Stimulated activated CD4-positive, alpha-beta T cell treated with anti-CD3 and anti-CD28 coated beads, Interleukin-4, amount 100 ng/mL, for 4 hours (primary cell): ENCODE measurements around the gene ZSCAN30.

Experiments used
- DNase-seq, 2 experiments: peaks; one replicate each; pipeline ENCODE4 v3.0.0-alpha.2; 2020

Gene ZSCAN30

GRCh38 chr18:35290094-35290735, at the start of gene ZSCAN30:
Gene ZSCAN30 (minus strand): TSS chr18:35290229. CDS start chr18:35264352, 25,877 bp downstream.
- peak; percentile 94 to 96 for DNase-seq

GRCh38 chr18:35337286-35337685, 47.3 kb upstream of the ZSCAN30 start:
- DNase-seq: no peak

GRCh38 chr18:35335866-35336265, 45.8 kb upstream of the ZSCAN30 start:
- no peak for DNase-seq

- DNase-seq: no peak
Measured at GRCh38 chr18:35334821-35335220, 44.8 kb upstream of the ZSCAN30 start.

GRCh38 chr18:35334212-35334611, 44.2 kb upstream of the ZSCAN30 start:
- no peak for DNase-seq

- DNase-seq: no peak
Measured at GRCh38 chr18:35331367-35332087, 41.5 kb upstream of the ZSCAN30 start.

GRCh38 chr18:35328868-35329267, 38.8 kb upstream of the ZSCAN30 start:
- DNase-seq: no peak

- no peak for DNase-seq
Measured at GRCh38 chr18:35326695-35327387, 36.8 kb upstream of the ZSCAN30 start.

- DNase-seq: no peak
Measured at GRCh38 chr18:35324926-35325655, 35.1 kb upstream of the ZSCAN30 start.

- no peak for DNase-seq
Measured at GRCh38 chr18:35322486-35323458, 32.7 kb upstream of the ZSCAN30 start.

- no peak for DNase-seq
Measured at GRCh38 chr18:35311496-35311895, 21.5 kb upstream of the ZSCAN30 start.

- DNase-seq: no peak
Measured at GRCh38 chr18:35306588-35307250, 16.7 kb upstream of the ZSCAN30 start.

- DNase-seq: no peak
Measured at GRCh38 chr18:35303610-35304009, 13.6 kb upstream of the ZSCAN30 start.

GRCh38 chr18:35296060-35296459, 6.0 kb upstream of the ZSCAN30 start:
- DNase-seq: no peak

GRCh38 chr18:35291166-35291565, 1.1 kb upstream of the ZSCAN30 start:
- DNase-seq: no peak

GRCh38 chr18:35289727-35290093, 319 bp downstream of the ZSCAN30 start:
- DNase-seq: peak; percentile 6 to 21

- no peak for DNase-seq
Measured at GRCh38 chr18:35289293-35289692, 736 bp downstream of the ZSCAN30 start.

- DNase-seq: no peak
Measured at GRCh38 chr18:35284841-35285240, 5.2 kb downstream of the ZSCAN30 start.

GRCh38 chr18:35283923-35284794, 5.9 kb downstream of the ZSCAN30 start:
- DNase-seq: no peak

GRCh38 chr18:35282353-35282752, 7.7 kb downstream of the ZSCAN30 start:
- DNase-seq: no peak
